Measurements from ENCODE around the gene IGFBP7. TPM values are rescaled to one million over a fixed set of nuclear protein-coding genes. Genes with fewer than 3 reads are reported as not detected.

The IGFBP7 gene
- total RNA-seq, 2 experiments from 2014 or later, result not detected

DNA sequence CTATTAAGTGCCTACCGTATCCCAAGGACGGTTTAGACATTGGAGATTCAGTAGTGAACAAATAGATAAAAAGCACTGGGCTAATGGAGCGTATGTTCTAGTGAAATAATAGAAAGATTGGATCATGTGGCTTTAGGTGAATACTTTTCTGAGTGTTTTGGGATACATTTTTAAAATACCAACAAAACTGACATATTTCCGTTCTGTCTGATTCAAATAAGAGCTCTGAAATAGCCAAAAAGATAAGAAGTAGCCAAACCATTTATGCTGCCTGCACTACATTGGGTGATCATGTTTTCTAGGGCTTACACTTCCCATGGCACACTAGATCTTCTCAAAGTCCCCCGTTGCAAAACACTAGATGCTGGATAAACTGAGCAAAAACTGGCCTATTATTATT, 14.2 kb downstream of the IGFBP7 start:
- no peak overlapping the region for H2AFZ ChIP-seq (ENCODE audit: low read length)
- H4K20me1 ChIP-seq (ENCODE audit: insufficient read depth, low read length), result no peaks in the 10 kb centered on the region
- no peaks in the 10 kb centered on the region for H3K9me3 ChIP-seq (ENCODE audit: low read length)
- DNase-seq (ENCODE audit: low spot score), result no peak
- ChIA-PET CTCF (ENCODE audit: unreplicated experiment) (no interaction called here), POLR2A (no interaction called here)
- no peak overlapping the region for H3K27ac ChIP-seq (ENCODE audit: low read depth, low read length, poor library complexity, severe bottlenecking)
- BruUV-seq (replicated peaks), result no TSS peak
- TF ChIP-seq EZH2phosphoT487 (IDR thresholded peaks at IDR 0.05; ENCODE audit: borderline replicate concordance, low read depth, low read length), result no peak
- TF ChIP-seq, protein P1, sequence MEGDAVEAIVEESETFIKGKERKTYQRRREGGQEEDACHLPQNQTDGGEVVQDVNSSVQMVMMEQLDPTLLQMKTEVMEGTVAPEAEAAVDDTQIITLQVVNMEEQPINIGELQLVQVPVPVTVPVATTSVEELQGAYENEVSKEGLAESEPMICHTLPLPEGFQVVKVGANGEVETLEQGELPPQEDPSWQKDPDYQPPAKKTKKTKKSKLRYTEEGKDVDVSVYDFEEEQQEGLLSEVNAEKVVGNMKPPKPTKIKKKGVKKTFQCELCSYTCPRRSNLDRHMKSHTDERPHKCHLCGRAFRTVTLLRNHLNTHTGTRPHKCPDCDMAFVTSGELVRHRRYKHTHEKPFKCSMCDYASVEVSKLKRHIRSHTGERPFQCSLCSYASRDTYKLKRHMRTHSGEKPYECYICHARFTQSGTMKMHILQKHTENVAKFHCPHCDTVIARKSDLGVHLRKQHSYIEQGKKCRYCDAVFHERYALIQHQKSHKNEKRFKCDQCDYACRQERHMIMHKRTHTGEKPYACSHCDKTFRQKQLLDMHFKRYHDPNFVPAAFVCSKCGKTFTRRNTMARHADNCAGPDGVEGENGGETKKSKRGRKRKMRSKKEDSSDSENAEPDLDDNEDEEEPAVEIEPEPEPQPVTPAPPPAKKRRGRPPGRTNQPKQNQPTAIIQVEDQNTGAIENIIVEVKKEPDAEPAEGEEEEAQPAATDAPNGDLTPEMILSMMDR (conservative IDR thresholded peaks at IDR 0.05; ENCODE audit: low read length), result no peak
- H3K9me2 ChIP-seq (ENCODE audit: insufficient read depth, low read length), result no peaks in the 10 kb centered on the region
- H3K4me3 ChIP-seq (ENCODE audit: low read depth, low read length, poor library complexity, severe bottlenecking), result no peak overlapping the region
- intact Hi-C loops (cut with micrococcal nuclease; ENCODE audit: unreplicated experiment), result no loop called here
- no peaks in the 10 kb centered on the region for H3K4me1 ChIP-seq (ENCODE audit: insufficient read depth, low read length, poor library complexity, severe bottlenecking)
- no peaks in the 10 kb centered on the region for H3K79me2 ChIP-seq (ENCODE audit: insufficient read depth, low read depth, low read length)
- no peaks in the 10 kb centered on the region for H3K36me3 ChIP-seq (ENCODE audit: insufficient read depth, low read length)
- H3K4me2 ChIP-seq (ENCODE audit: low read length), result no peak overlapping the region

DNA sequence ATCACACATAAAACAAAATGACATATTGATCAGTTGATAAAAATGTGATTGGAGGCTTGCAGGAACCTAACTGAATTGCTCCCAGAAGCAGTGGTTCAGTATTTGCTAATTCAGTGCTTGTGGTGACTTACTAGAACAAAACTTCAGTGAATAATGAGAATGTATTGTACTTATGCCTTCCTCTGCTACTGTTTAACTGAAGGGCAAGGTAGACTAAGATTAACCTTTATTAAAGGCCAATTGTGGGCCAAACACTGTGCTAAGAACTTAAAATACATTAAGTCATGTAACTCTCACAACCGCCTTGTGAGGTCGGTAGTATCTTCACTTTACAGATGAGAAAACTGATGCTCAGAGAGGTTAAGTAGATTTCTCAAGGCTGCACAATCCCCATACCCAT, 14.9 kb downstream of the IGFBP7 start:
- Histone ChIP-seq H3K79me2 (ENCODE audit: insufficient read depth, low read depth, low read length) (no peaks in the 10 kb centered on the region), H3K4me3 (ENCODE audit: low read depth, low read length, poor library complexity, severe bottlenecking) (no peak overlapping the region), H3K9me3 (ENCODE audit: low read length) (no peaks in the 10 kb centered on the region), H3K36me3 (ENCODE audit: insufficient read depth, low read length) (no peaks in the 10 kb centered on the region), H3K27ac (ENCODE audit: low read depth, low read length, poor library complexity, severe bottlenecking) (no peak overlapping the region), H2AFZ (ENCODE audit: low read length) (no peak overlapping the region), H3K4me1 (ENCODE audit: insufficient read depth, low read length, poor library complexity, severe bottlenecking) (no peaks in the 10 kb centered on the region), H3K9me2 (ENCODE audit: insufficient read depth, low read length) (no peaks in the 10 kb centered on the region), H4K20me1 (ENCODE audit: insufficient read depth, low read length) (no peaks in the 10 kb centered on the region), H3K4me2 (ENCODE audit: low read length) (no peak overlapping the region)
- no peak for DNase-seq (ENCODE audit: low spot score)
- TF ChIP-seq EZH2phosphoT487 (IDR thresholded peaks at IDR 0.05; ENCODE audit: borderline replicate concordance, low read depth, low read length), result no peak
- TF ChIP-seq, protein P1 (conservative IDR thresholded peaks at IDR 0.05; ENCODE audit: low read length), result no peak
- intact Hi-C loops (cut with micrococcal nuclease; ENCODE audit: unreplicated experiment), result no loop called here
- ChIA-PET CTCF (ENCODE audit: unreplicated experiment) (no interaction called here), POLR2A (no interaction called here)
- no TSS peak for BruUV-seq (replicated peaks)

DNA sequence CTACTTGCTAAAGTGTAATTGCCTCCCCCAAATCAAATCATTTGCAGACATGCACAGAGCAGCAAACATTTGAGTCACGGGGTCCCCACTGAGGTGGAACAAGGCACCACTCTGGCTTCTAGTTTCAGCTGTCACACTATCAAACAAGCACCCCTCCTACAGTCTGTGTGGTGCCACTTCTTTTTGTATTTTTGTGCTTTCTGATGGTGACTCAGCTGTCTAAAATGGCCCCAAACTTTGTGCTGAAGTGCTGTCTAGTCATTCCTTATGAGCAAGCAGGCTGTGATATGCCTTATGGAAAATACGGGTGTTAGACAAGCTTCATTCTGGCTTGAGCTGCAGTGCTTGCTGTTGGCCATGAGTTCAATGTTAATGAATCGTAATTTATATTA, 15.4 kb downstream of the IGFBP7 start:
- no peaks in the 10 kb centered on the region for H3K4me1 ChIP-seq (ENCODE audit: insufficient read depth, low read length, poor library complexity, severe bottlenecking)
- CTCF ChIA-PET (ENCODE audit: unreplicated experiment), result no interaction called here
- BruUV-seq (replicated peaks), result no TSS peak

More for the DNA sequence above, 15.4 kb downstream of the IGFBP7 start:
- Histone ChIP-seq H4K20me1 (ENCODE audit: insufficient read depth, low read length) (no peaks in the 10 kb centered on the region), H3K9me3 (ENCODE audit: low read length) (no peaks in the 10 kb centered on the region), H3K36me3 (ENCODE audit: insufficient read depth, low read length) (no peaks in the 10 kb centered on the region), H3K4me3 (ENCODE audit: low read depth, low read length, poor library complexity, severe bottlenecking) (no peak overlapping the region), H3K79me2 (ENCODE audit: insufficient read depth, low read depth, low read length) (no peaks in the 10 kb centered on the region), H3K4me2 (ENCODE audit: low read length) (no peak overlapping the region), H3K27ac (ENCODE audit: low read depth, low read length, poor library complexity, severe bottlenecking) (no peak overlapping the region), H2AFZ (ENCODE audit: low read length) (no peak overlapping the region), H3K9me2 (ENCODE audit: insufficient read depth, low read length) (no peaks in the 10 kb centered on the region)
- TF ChIP-seq, protein P1 (conservative IDR thresholded peaks at IDR 0.05; ENCODE audit: low read length), result no peak
- TF ChIP-seq EZH2phosphoT487 (IDR thresholded peaks at IDR 0.05; ENCODE audit: borderline replicate concordance, low read depth, low read length), result no peak
- POLR2A ChIA-PET, result no interaction called here
- intact Hi-C loops (cut with micrococcal nuclease; ENCODE audit: unreplicated experiment), result no loop called here
- DNase-seq (ENCODE audit: low spot score), result no peak
